NCI-H748 (cell line): Measurements from ENCODE around the gene ELF1.
A peak's percentile ranks its signal among the peaks of the same experiment; 100 is the strongest.

Experiments used
- DNase-seq: peaks from one replicate; lab custom pipeline; 2025; ENCODE audit not compliant: unreplicated experiment; lab: John Stamatoyannopoulos, UW

The ELF1 gene

DNA sequence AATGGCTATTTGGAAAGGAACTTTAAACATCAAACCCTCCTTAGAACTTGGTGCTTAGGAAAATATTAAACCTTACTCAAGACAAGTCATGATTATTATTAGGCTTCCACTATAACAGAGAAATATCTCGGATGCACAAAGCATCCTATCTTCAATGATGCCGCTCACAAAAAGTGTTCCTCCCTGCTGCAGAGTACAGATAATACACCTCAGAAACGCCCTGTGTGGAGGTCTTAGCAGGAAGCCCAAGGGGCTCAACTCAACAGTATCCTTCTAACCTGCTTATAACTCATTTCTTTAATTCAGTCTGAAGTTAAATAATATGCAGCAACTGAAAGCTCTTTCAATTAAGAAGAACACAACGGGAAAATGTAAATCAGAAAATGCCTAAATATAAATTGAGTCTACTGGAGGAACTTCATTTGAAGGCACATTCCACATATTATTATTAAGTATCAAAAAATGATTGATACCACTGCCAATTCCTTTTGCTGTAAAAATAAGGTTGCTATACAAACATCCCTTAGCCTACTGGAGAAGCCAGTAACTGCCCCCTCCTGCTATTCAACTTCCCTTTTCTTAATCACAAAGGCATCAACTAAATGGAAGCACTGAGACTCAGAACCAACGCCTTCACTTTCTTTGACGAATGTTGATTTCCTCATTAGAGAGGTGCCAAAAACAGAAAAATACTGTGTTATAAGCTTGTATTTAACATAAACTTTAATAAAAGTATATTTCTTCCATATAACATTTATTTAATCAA lies 12.0 kb downstream of the ELF1 start:
- no peak for DNase-seq

DNA sequence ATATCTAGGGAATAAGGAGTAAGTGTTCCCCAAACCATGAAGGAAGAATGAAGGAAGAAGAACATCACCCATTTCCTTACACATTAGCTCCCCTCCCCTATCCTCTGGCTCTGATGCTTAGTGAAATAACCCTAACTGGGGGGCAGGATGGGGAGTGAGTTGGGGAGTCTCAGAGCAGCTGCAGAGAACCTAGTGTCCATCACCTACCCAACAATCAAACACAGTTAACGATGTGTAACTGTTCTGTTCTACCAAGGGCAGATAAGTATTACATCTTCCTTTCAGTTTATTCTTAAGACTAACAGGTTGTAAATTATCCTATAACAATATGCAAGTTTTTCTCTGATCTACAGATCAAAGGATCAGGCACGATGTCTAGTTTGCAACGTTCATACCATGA lies 12.8 kb downstream of the ELF1 start:
- no peak for DNase-seq

DNA sequence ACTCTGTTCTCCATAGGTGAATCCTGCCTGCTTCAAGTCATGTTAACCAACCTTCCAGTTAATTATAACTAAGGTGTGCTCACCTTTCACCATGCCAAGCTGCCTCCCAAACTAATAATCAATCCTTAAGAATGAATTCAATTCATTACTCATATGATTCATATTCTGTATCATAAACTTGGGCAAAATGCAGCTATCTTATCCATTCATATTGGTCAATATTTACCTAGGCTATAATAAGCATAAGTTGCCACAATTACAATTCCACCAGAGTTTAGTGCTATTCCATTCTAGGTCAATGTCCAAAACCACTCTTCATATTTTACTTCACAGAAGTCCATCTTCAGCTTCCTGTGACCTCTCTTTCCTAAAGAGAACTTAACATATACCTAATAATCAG lies 13.4 kb downstream of the ELF1 start:
- no peak for DNase-seq

DNA sequence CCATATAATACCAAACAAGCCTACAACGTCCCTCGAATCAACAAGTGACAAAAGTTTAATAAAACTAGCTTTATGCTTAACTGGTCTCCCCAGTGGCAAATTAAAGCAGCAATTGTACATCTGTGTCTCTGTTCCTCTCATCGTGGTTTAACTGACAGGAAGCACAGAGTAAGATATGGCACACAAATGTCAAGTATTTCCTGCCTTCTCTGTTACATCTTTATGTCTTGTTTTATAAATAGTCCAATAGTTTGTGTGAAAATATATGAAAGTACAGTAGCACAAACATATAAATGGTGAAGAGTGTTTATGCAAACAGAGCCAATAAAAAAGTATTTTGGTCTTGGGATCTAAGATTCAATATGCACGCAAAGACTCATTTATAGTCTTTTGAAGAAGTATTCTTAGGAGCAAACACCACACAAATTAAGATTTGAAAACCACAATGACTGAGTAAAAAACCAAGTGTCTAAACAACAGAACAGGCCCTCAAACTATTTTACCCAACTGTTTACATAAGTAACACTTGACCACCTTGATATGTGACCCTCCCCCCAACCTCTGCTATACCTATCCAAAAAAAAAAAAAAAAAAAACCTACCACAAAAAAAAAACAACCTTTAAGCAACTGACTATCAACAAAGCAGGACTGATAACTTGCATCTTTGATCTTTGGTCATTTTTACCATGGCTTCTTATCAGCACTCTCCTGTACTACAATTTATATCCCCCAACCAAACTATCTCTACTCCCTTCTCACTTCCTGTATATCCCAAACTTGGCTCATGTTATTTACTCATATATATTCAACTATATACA lies 14.0 kb downstream of the ELF1 start:
- no peak for DNase-seq

DNA sequence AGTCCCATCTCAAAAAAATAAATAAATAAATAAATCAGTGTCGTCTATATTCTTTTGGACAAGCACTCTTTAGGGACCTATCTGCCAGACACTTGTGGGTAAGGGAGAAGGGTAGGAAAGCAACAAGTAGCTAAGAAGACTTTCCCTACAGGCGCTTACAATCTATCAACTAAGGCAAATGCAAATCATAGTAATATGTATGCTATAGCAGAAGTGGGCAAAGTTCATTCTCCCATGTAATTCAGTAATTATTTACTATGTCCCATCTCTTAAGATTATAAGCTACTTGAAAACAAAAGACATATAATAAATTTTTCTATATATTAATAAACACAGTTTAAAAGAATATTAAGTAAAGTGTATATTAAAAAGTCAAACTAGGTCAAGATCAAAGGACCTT lies 16.5 kb downstream of the ELF1 start:
- no peak for DNase-seq

DNA sequence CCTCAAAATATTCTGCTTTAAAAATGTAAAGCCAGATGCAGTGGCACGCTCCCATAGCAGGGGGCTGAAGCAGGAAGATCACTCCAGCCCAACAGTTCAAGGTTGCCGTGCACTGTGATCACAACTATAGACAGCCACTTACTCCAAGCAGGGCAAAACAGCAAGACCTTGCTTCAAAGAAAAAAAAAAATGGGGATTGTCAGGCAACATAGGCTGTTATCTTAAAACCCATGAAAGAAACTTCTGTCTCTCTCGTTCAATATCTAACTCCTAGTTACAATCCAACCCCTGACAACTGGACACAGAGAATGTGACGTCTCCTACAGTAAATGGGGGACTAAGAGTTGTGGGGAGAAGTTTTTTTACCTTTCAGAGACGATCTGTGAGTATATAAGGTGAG lies 17.4 kb downstream of the ELF1 start:
- no peak for DNase-seq

DNA sequence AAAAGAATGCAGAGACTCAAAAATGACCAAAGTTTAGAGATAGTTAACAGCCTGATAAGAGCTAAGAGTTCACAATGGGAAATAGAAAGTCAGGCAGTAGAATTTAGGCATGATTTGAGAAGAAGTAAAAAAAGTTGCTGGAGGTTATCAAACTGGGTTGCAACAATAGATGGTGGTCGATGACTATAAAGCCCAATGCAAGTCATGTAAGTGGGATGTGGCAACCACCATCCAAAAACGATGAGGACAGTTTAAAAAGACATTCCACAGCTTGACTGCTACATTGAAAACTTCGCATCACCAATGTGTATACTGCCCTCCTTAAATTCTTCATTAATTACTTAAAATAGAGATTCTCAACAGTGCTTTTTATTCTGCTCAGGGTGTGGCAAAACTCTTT lies 19.7 kb downstream of the ELF1 start:
- no peak for DNase-seq

DNA sequence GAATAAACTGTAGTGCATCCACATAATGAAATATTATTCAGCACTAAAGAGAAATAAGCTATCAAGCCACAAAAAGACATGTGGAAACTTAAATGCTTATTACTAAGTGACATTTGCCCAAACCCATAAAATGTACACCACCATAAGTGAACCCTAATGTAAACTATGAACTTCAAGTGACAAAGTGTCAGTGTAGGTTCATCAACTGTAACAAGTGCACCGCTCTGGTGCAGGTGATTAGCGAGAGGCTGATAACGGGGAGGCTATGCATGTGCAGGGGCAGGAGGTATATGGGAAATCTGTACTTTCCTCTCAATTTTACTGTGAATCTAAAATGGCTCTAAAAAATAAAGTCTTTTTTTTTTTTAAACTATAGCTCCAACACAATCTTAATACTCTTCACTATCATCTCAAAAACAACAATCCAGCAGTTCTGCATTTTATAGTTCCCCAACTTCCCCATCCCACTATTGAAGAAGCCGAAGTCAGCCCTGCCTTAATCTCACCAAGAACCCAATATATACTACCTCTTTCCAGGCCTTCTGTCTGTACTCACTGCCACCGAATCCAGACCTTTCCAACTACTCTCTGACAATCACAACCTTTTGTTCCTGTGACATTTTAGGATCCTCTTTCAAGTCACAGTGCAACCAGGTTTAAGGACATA lies 22.6 kb downstream of the ELF1 start:
- no peak for DNase-seq

DNA sequence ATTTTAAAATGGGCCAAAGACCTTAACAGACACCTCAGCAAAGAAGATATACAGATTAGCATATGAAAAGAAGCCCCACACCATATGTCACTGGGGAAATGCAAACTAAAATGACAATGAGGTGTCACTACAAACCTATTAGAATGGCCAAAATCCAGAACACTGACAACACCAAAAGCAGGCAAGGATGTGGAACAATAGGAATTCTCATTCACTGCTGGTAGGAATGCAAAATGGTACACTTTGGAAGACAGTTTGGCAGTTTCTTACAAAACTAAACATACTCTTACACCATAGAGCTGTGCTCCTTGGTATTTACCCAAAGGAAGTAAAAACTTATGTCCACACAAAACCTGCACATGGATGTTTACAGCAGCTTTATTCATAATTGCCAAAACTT lies 23.1 kb downstream of the ELF1 start:
- no peak for DNase-seq

DNA sequence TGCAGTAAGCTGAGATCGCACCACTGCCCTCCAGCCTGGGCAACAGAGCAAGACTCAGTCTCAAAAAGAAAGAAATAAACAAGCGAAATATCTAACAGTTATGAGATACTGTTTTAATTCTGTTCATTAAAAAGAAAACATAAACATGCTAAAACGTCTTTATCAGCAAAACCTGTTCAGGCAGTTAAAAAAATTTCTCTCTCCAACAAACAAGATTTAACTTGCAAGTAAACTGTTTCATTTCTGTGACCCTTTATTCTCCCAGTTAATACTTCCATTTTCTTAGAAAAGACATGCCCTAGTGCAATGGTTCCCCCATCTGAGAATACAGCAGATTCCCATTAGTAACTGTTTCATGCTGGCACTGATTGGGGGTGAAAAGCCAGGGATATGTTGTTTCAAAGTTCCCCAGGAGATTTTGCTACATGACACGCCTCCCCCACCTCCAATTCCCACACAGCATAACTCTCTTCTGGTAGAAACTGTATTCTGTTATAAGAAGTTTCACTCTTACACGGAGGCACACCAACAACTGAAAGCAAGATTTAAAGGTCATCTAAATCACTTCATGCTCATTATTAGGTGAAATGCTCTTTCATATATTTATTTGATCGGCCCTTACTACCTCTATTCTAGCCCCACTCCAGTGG lies 24.4 kb downstream of the ELF1 start:
- no peak for DNase-seq

DNA sequence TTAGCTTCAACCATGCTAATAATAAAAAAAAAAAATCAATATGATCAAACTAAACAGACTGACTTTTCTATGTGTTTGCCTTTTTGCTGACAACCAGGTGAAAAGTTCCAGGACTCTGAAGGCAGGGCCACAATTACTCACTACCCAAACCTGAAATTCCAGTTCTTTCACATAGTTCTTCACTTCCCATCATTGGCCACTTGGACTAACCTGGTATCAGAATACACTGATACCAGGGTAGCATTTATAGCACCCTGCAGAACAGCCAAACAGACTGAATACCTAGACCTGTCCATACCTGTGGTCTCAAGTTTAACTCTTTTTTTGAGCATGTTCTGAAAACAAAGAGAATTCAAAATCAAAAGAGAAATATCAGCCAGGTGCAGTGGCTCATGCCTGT lies 25.1 kb downstream of the ELF1 start:
- peak; percentile 96 for DNase-seq

DNA sequence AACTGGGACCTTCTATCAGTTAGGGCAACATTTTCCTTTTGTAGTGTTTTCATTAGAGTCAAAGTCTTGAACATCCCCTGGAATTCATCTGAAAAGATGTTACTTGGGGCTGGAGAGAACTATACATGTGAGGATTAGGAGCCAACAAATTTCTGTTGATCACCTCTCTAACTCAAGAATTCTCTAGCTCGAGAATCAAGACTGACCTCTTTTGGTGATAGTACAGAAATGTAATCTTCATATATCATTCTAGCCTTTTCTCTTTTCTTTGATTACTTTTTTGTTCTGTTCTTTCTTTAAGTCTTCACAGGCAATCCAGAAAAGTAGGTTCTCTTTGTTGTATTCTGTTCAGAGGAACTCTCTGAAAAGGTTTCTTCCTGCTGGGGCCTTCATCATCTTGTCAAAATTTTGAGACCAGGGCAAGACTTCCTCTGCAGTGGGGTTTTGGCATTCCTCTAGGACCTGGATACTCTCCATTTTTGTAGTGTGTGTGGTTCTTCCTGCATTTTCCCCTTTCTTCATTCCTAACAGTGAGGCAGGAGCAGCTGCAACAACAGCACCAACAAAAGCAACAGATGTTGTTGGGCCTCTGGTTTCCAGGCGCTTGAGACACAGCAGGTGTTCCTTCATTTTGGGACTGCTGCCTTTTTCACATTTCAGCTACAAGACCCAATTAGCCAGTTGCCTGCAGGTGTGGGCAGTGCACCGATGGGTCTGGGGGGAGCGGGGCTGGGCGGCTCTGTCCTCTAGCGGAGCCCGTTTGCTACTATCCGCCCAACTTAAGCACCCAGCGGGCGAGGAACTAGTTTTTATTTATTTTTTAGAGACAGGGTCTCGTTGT lies 26.2 kb downstream of the ELF1 start:
- DNase-seq: peak; percentile 89

DNA sequence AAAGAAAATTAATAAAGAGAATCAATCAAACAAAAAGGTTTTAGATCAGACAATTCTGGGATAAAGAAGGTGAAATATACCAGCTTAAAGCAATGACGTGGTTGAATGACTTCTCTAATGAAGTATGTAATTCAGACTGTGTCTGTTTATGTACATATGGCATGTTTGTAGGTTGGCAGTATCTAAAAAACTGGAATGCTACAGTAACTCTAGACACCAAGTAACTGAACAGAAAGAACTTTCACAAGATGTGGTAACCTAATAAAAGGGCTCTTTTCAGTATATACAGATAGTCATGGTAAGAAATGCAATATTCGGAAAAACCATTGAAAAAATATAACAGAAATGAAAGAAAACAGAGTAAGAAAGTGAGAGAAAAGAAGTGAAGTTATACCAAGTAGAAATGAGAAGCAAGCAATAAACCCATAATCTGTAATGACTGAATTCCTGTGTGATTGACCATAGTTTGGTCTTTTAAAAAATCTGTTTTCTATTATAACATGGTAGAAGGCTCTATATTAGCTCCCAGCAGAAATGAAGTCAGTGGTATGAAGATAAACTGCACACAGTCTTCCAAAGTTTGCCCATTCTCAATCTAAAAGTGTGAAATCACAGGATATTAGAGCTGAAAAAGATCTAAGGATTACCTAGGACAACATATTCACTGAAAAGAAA lies 31.4 kb downstream of the ELF1 start:
- DNase-seq: no peak

DNA sequence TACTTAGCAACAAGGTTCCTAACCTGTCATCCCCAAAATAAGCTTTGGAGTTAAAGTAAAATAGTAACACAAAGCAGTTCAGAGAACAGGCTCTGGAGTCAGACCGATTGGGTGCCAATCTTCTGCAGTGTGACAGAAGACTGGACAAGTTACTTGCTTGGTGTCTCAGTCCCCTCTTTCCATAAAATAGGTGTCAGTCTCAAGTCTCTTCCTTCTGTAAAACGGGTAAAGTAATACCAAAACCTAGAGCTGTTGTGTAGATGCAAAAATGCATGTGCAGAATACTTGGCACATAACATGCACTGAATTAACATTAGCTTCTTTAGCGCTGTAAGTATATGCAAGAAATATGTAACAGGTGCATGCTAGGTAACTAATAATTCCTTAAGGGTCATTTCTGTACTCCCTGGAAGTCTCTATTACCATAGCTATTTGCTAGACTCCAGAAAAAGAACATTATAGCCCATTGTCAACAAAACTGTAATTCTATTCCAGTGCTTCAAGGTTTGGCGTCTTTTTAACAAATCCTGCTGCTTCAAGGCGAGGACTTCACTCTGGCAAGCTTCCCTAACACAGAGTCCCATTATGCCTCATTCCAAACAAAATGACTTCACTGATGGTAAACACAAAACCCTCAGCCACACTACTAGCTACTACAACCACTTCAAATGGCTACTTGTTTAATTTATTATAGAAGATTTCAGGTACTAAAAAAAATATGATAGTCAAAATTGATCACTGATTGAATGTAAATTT lies 32.8 kb downstream of the ELF1 start:
- peak; percentile 56 for DNase-seq

DNA sequence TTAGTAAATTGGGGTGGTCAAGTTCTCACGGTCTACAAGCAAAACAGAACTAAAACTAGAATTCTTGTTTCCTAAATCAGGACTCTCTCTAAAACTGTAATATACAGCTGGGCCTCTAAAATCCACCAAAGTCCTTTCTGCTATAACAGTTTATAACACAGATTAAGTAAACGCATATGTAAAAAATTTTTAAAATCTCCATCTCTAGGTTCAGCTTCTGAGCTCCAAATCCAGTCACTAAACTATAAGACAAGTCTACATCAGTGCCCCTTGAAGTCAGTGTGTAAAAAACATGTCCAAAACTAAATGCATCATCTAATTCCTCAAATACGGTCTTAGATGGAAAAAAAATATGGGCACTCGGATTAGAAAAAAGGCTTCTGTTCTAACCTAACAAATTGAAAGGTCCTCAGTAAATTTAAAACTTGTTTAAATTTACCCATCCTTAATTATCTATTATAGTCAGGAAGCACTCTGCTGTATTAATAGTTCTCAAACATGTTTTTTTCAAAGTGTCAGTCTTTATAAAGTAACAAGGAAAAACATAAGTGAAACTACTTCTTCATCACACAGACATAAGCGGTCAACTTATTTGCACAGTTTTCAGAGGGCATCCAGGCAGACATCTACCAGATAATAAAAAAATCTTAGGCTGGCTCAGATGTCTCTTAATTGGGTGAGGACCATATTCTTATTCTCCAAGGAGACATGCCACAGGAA lies 33.6 kb downstream of the ELF1 start:
- DNase-seq: no peak

DNA sequence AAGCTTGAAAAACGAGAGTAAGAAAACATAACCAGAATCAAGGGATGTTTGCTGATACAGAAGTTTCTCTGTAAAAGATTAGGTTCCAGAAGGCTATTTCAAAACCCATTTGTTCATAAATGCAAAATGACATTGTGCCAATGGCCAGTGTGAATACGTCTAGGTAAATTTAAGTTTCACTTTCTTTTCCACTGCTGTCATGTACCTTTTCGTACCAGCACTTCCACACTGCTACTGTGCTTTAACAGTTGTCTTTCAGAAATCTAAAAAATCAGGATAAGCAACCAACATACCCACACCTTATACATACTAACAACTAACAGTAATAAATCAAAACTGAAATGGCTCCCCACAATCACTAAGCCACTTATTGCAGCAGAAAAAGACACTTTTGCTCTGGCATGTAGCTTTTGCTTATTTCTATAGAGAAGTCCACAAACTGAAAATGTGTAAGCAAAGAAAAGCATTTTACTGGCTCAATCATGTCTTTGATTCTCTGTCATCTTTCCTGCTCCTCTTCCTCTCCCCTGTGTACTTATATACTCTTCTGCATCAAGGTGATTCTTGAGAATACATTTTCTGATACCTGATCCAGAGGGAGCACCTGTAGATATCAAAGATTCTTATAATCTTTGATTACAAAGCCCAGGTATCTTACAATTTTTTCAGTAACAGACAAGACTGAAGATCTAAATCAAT lies 34.3 kb downstream of the ELF1 start:
- DNase-seq: no peak

DNA sequence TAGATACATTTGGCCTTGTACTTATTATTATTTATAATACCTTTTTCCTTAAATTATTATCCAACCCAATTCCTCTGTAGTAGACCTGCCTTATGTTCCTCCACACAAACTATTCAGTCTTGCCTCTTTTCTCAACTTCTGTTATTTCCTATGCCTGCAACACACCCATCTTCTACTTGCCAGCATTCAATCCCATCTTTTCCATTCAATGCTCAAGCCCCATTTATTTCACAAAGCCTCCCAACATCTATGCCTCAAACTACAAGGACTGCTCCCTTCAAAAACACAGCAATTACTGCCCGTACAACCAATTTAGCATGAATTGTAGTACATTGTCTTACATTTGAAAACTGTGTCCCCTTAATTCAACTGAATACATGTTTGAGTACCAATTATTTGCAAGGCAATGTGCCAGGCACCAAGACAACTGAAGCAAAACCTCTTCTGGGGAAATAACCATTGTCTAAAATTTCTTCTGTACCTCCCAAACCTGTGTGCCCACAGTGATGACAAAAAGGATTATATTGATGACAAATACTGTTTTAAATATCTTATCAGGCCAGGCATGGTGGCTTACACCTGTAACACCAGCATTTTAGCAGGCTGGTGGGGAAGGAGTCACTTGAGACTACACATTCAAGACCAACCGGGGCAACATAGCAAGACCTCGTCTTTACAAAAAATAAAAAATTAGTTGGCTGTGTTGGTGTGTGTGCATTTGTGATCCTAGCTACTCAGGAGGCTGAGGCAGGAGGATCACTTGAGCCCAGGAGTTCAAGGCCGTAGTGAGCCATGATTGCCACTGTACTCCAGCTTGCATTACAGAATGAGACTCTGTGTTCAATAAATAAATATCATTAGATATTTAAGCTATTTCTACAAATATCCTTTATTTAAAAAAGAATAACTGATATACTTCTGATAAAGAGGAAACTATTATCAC lies 35.1 kb downstream of the ELF1 start:
- DNase-seq: peak; percentile 86
